ENCODE results near the gene CHD2. TPM values are rescaled to one million over a fixed set of nuclear protein-coding genes. Genes with fewer than 3 reads are reported as not detected.

CHD2 gene
- total and polyA plus RNA-seq, 2 donors (not counting 3 experiments of a cell fraction or from before 2014, with no cell fraction given) = 53.8 to 97.9 TPM

GRCh38 chr15:93042691-93043378 lies 142.7 kb downstream of the CHD2 start:
- no peak for TF ChIP-seq MAX (IDR thresholded peaks at IDR 0.05; ENCODE audit: insufficient read depth, insufficient read length)
- no peak for TF ChIP-seq POLR2A (IDR thresholded peaks at IDR 0.05; ENCODE audit: low read depth, low read length)
- TF ChIP-seq CTCF (IDR thresholded peaks at IDR 0.05; ENCODE audit: extremely low read depth in 1 of 2, insufficient read depth in 1 of 2, low read depth in 1 of 2, low read length in 2 of 2) = no peak
- no peaks in the 10 kb centered on the region for H3K36me3 ChIP-seq (ENCODE audit: control insufficient read depth in 2 of 2, extremely low read depth in 1 of 2, insufficient read depth in 2 of 2, low read length in 2 of 2)
- no peak overlapping the region for H3K4me2 ChIP-seq (ENCODE audit: insufficient read depth, low read length)
- H2AFZ ChIP-seq (ENCODE audit: low read depth, low read length) = no peak overlapping the region
- H3K27me3 ChIP-seq (ENCODE audit: control insufficient read depth in 2 of 2, insufficient read depth in 2 of 2, low read length in 2 of 2) = no peaks in the 10 kb centered on the region
- no peak for DNase-seq (ENCODE audit: low read depth, low spot score)
- no peaks in the 10 kb centered on the region for H3K9me1 ChIP-seq (replicated peaks; ENCODE audit: control insufficient read depth, extremely low read depth, insufficient read depth, low read length)
- ChIA-PET CTCF (no interaction called here), POLR2A (no interaction called here)
- H3K9me3 ChIP-seq (replicated peaks; ENCODE audit: control insufficient read depth, insufficient read depth, low read length) = no peaks in the 10 kb centered on the region
- no peaks in the 10 kb centered on the region for H3K79me2 ChIP-seq (ENCODE audit: control insufficient read depth, insufficient read depth, low read length)
- no peak overlapping the region for H3K9ac ChIP-seq (replicated peaks; ENCODE audit: extremely low read depth, insufficient read depth, low read length)
- intact Hi-C loops (cut with micrococcal nuclease) = no loop called here
- no peaks in the 10 kb centered on the region for H4K20me1 ChIP-seq (replicated peaks; ENCODE audit: control insufficient read depth, extremely low read depth, insufficient read depth, low read length)
- H3K4me3 ChIP-seq (replicated peaks in 1 of 3; ENCODE audit: insufficient read depth in 1 of 3, low read depth in 1 of 3, low read length in 3 of 3) = no peak overlapping the region
- BruUV-seq (replicated peaks) = no TSS peak
- no peaks in the 10 kb centered on the region for H3K4me1 ChIP-seq (ENCODE audit: control insufficient read depth, extremely low read depth, insufficient read depth, low read length)
- no peak overlapping the region for H3K27ac ChIP-seq (ENCODE audit: insufficient read depth, low read depth, low read length)
- dilution Hi-C loops (cut with MboI; ENCODE audit: extremely low pct_ligation_motif_present, low sequenced_read_pairs) = no loop called here
- FAIRE-seq = no peak

- Histone ChIP-seq H3K79me2 (ENCODE audit: control insufficient read depth, insufficient read depth, low read length) (no peaks in the 10 kb centered on the region), H3K4me1 (ENCODE audit: control insufficient read depth, extremely low read depth, insufficient read depth, low read length) (no peaks in the 10 kb centered on the region), H3K9me3 (replicated peaks; ENCODE audit: control insufficient read depth, insufficient read depth, low read length) (no peaks in the 10 kb centered on the region), H3K9ac (replicated peaks; ENCODE audit: extremely low read depth, insufficient read depth, low read length) (no peak overlapping the region), H3K4me3 (replicated peaks in 1 of 3; ENCODE audit: insufficient read depth in 1 of 3, low read depth in 1 of 3, low read length in 3 of 3) (no peak overlapping the region), H3K27me3 (ENCODE audit: control insufficient read depth in 2 of 2, insufficient read depth in 2 of 2, low read length in 2 of 2) (no peaks in the 10 kb centered on the region), H2AFZ (ENCODE audit: low read depth, low read length) (no peak overlapping the region), H3K9me1 (replicated peaks; ENCODE audit: control insufficient read depth, extremely low read depth, insufficient read depth, low read length) (no peaks in the 10 kb centered on the region), H4K20me1 (replicated peaks; ENCODE audit: control insufficient read depth, extremely low read depth, insufficient read depth, low read length) (no peaks in the 10 kb centered on the region), H3K4me2 (ENCODE audit: insufficient read depth, low read length) (no peak overlapping the region), H3K36me3 (ENCODE audit: control insufficient read depth in 2 of 2, extremely low read depth in 1 of 2, insufficient read depth in 2 of 2, low read length in 2 of 2) (no peaks in the 10 kb centered on the region), H3K27ac (ENCODE audit: insufficient read depth, low read depth, low read length) (no peak overlapping the region)
- no peak for TF ChIP-seq GATA2 (IDR thresholded peaks at IDR 0.05; ENCODE audit: insufficient read depth, insufficient read length, low read depth, low read length)
- TF ChIP-seq JUN (IDR thresholded peaks at IDR 0.05; ENCODE audit: borderline replicate concordance, insufficient read depth, insufficient read length, low read depth) = no peak
- TF ChIP-seq POLR2AphosphoS5 (IDR thresholded peaks at IDR 0.05; ENCODE audit: insufficient read depth, low read depth, low read length) = no peak
- no peak for TF ChIP-seq MAX (IDR thresholded peaks at IDR 0.05; ENCODE audit: insufficient read depth, insufficient read length)
- TF ChIP-seq FOS (IDR thresholded peaks at IDR 0.05; ENCODE audit: borderline replicate concordance, insufficient read depth, low read length) = no peak
- no peak for TF ChIP-seq POLR2A (IDR thresholded peaks at IDR 0.05; ENCODE audit: low read depth, low read length)
- TF ChIP-seq CTCF (IDR thresholded peaks at IDR 0.05; ENCODE audit: extremely low read depth in 1 of 2, insufficient read depth in 1 of 2, low read depth in 1 of 2, low read length in 2 of 2) = no peak
- TF ChIP-seq MYC (IDR thresholded peaks at IDR 0.05; ENCODE audit: low read depth, low read length) = no peak
- TF ChIP-seq EZH2 (IDR thresholded peaks at IDR 0.05; ENCODE audit: borderline replicate concordance, low read depth, low read length, severe bottlenecking) = no peak
- FAIRE-seq = no peak
- DNase-seq (ENCODE audit: low read depth, low spot score) = no peak
- dilution Hi-C loops (cut with MboI; ENCODE audit: extremely low pct_ligation_motif_present, low sequenced_read_pairs) (no loop called here), intact Hi-C loops (cut with micrococcal nuclease) (no loop called here)
- no TSS peak for BruUV-seq (replicated peaks)
- POLR2A ChIA-PET = no interaction called here
- CTCF ChIA-PET = interaction anchor here (0.8 kb wide), 1 partner anchor 14 kb away, joined by 4 read pairs; no protein-coding TSS in a partner anchor
These were observed 143.6 kb downstream of the CHD2 start for GRCh38 chr15:93043621-93044300.
